DND-41 (cell line): ENCODE results near the gene PTPRJ.

Experiments used
- ATAC-seq: fragments of 200-7000 bp; cut with Tn5 transposase; 3 replicates; pipeline ENCODE4 v1.9.1; 2021; ENCODE audit warnings: low read depth; ENCODE audit not compliant: insufficient read depth
- DNase-seq: peaks from one replicate; pipeline ENCODE4 v3.0.0-alpha.2; 2020
- H2AFZ ChIP-seq: 2 replicates; pipeline ENCODE4 v1.6.0; 2012; ENCODE audit warnings: low read depth, low read length
- H3K27ac ChIP-seq: 2 replicates; pipeline ENCODE4 v1.5.1; 2012; ENCODE audit warnings: low read length, inconsistent platforms
- H3K27me3 ChIP-seq: fragments of 200-600 bp; sonication (generic); 2 replicates; pipeline ENCODE4 v1.6.0; 2012; ENCODE audit warnings: low read length, mild to moderate bottlenecking, inconsistent platforms; ENCODE audit not compliant: insufficient read depth, poor library complexity
- H3K36me3 ChIP-seq: 2 replicates; pipeline ENCODE4 v1.5.1; 2012; ENCODE audit warnings: low read length, inconsistent platforms; ENCODE audit not compliant: insufficient read depth
- H3K4me1 ChIP-seq: 2 replicates; pipeline ENCODE4 v1.5.1; 2012; ENCODE audit warnings: mild to moderate bottlenecking, low read length; ENCODE audit not compliant: insufficient read depth
- H3K4me2 ChIP-seq: 2 replicates; pipeline ENCODE4 v1.6.0; 2012; ENCODE audit warnings: mild to moderate bottlenecking, moderate library complexity, low read length, inconsistent platforms; ENCODE audit not compliant: insufficient read depth
- H3K4me3 ChIP-seq, 2 experiments: fragments of 200-600 bp in 1 of 2; shearing (Covaris generic) in 1 of 2; 2 replicates each; pipeline ENCODE4 v1.5.1; 2012 to 2016; ENCODE audit warnings: inconsistent platforms in 2 of 2, low read length in 2 of 2, mild to moderate bottlenecking in 2 of 2, low read depth in 1 of 2, moderate library complexity in 1 of 2
- H3K79me2 ChIP-seq: 2 replicates; pipeline ENCODE4 v1.6.0; 2012; ENCODE audit warnings: low read length, inconsistent platforms; ENCODE audit not compliant: insufficient read depth
- H3K9ac ChIP-seq: 2 replicates; pipeline ENCODE4 v1.6.0; 2012; ENCODE audit warnings: low read depth, mild to moderate bottlenecking, inconsistent platforms, low read length, moderate library complexity
- H3K9me3 ChIP-seq: 2 replicates; pipeline ENCODE4 v1.5.1; 2012; ENCODE audit warnings: low read length, moderate library complexity, mild to moderate bottlenecking, inconsistent platforms; ENCODE audit not compliant: insufficient read depth, severe bottlenecking
- H4K20me1 ChIP-seq: 2 replicates; pipeline ENCODE4 v1.6.0; 2012; ENCODE audit warnings: low read length; ENCODE audit not compliant: insufficient read depth
- EZH2 ChIP-seq: IDR thresholded peaks from 3 replicates; pipeline ENCODE4 v1.6.1; 2012; ENCODE audit warnings: borderline replicate concordance, low read depth, mild to moderate bottlenecking, moderate library complexity, low read length, inconsistent platforms; ENCODE audit not compliant: severe bottlenecking
- TF ChIP-seq, protein P1 (sequence below): IDR thresholded peaks from 2 replicates; pipeline ENCODE4 v1.5.1; 2012; ENCODE audit warnings: borderline replicate concordance, low read length, moderate library complexity, mild to moderate bottlenecking; ENCODE audit not compliant: poor library complexity, severe bottlenecking; ENCODE audit errors: extremely low read depth

Gene PTPRJ

DNA sequence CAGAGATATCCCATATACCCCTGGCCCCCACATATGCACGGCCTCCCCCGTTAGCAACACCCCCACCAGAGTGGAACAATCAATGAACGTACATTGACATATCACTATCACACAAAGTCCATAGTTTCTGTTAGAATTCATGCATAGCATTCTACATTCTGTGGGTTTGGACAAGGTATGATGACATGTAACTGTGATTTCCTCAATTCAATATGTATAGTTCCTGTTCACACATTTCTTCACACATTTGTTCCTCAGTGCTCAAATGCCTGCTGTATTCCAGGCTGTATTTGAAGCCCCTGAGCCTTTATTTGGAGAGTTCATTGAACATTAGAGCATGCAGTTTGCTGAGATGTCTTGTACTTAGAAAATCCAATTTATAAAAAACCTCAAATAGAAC, 69.9 kb downstream of the PTPRJ start:
- H2AFZ ChIP-seq, result no peak overlapping the region
- H3K9me3 ChIP-seq, result no peaks in the 10 kb centered on the region
- H3K4me1 ChIP-seq, result peaks cover 10% of the 10 kb centered on the region
- no peaks in the 10 kb centered on the region for H3K36me3 ChIP-seq
- DNase-seq (no peak), ATAC-seq (no peak)
- H4K20me1 ChIP-seq, result no peaks in the 10 kb centered on the region; the same call in 1 of the 2 replicates
- H3K4me2 ChIP-seq, result no peak overlapping the region
- TF ChIP-seq, protein P1, sequence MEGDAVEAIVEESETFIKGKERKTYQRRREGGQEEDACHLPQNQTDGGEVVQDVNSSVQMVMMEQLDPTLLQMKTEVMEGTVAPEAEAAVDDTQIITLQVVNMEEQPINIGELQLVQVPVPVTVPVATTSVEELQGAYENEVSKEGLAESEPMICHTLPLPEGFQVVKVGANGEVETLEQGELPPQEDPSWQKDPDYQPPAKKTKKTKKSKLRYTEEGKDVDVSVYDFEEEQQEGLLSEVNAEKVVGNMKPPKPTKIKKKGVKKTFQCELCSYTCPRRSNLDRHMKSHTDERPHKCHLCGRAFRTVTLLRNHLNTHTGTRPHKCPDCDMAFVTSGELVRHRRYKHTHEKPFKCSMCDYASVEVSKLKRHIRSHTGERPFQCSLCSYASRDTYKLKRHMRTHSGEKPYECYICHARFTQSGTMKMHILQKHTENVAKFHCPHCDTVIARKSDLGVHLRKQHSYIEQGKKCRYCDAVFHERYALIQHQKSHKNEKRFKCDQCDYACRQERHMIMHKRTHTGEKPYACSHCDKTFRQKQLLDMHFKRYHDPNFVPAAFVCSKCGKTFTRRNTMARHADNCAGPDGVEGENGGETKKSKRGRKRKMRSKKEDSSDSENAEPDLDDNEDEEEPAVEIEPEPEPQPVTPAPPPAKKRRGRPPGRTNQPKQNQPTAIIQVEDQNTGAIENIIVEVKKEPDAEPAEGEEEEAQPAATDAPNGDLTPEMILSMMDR, result no peak
- no peak for TF ChIP-seq EZH2
- H3K9ac ChIP-seq, result no peak overlapping the region
- H3K27ac ChIP-seq, result no peak overlapping the region
- H3K79me2 ChIP-seq, result no peaks in the 10 kb centered on the region
- H3K4me3 ChIP-seq, result no peak overlapping the region
- no peaks in the 10 kb centered on the region for H3K27me3 ChIP-seq

DNA sequence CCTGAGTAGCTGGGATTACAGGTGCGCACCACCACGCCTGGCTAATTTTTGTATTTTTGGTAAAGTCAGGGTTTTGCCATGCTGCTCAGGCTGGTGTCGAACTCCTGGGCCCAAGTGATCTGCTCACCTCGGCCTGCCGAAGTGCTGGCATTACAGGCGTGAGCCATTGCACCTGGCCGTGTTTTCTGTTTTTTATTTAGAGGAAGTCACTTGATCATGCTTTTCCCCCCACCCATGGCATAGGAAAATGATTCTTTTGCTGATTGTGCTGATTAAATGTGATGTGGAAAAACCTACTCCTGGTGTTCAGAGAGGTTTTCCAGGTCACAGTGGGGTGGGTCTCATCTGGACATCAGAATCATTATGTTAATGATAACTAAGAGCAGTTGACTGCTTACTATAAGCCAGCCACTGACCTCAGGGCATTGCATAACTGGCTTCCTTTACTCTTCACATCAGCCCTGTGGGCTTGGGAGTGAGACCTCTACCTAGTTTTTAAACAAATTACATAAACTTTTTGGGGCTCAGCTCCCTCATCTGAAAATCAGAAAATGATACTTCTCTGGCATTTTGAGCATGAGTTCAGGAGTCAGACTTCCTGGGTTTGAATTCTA, 71.0 kb downstream of the PTPRJ start:
- Histone ChIP-seq H3K9ac (no peak overlapping the region), H4K20me1 (no peaks in the 10 kb centered on the region; the same call in 1 of the 2 replicates), H3K36me3 (no peaks in the 10 kb centered on the region), H3K4me3 (no peak overlapping the region), H3K9me3 (no peaks in the 10 kb centered on the region), H3K79me2 (no peaks in the 10 kb centered on the region), H3K4me1 (peaks cover 20% of the 10 kb centered on the region), H3K27ac (no peak overlapping the region), H2AFZ (no peak overlapping the region), H3K27me3 (no peaks in the 10 kb centered on the region), H3K4me2 (no peak overlapping the region)
- TF ChIP-seq, protein P1, result no peak
- no peak for TF ChIP-seq EZH2
- DNase-seq (no peak), ATAC-seq (no peak)

DNA sequence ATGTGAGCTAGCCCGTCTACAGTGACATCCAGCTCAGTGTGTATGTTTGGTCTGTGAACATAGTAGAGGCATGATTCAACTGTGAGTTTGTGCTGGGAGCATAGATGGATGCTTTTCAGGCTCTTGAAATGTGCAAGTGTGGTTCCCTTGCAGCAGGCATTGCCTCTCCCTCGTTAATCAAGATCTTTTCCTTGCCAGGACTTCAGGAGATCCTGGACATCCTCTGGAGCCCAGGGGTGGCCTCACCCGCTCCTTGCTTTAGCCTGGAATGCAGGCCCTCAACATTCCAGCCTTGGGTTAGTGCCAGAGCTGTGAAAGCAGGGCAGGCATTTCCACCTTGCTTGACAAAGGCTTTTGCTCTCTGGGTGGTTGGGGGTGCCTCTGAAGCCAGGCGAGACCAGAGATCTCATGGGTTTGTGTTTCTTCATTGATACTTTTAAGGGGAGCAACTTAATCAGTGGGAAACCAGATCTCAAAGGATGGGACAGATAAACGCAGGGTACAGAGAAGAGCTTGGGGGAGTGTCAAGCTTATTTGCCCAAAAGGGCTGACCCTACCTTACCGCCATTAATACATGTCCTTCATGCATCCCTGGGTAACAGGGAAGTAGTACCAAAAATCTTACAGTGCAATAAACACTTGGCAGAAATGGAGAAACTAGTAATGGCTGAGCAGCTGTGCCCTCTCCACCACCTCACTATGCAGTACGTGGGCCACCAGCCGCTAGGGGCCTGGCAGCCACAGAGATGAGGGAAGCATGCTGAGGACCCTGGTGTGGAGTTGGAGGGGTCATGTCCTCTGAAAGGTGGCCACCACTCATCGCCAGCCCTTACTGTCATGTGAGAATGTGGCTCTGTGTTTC, 72.1 kb downstream of the PTPRJ start:
- H3K4me1 ChIP-seq, result peaks cover 27% of the 10 kb centered on the region
- no peaks in the 10 kb centered on the region for H3K9me3 ChIP-seq
- no peak overlapping the region for H2AFZ ChIP-seq
- H3K9ac ChIP-seq, result no peak overlapping the region
- no peak for ATAC-seq
- DNase-seq, result no peak
- H3K4me3 ChIP-seq, result no peak overlapping the region
- H4K20me1 ChIP-seq, result peaks cover 2% of the 10 kb centered on the region; the same call in 1 of the 2 replicates
- H3K4me2 ChIP-seq, result no peak overlapping the region
- no peak overlapping the region for H3K27ac ChIP-seq
- H3K36me3 ChIP-seq, result no peaks in the 10 kb centered on the region
- TF ChIP-seq, protein P1, result no peak
- TF ChIP-seq EZH2, result no peak
- no peaks in the 10 kb centered on the region for H3K79me2 ChIP-seq
- no peaks in the 10 kb centered on the region for H3K27me3 ChIP-seq
